Sciatic nerve (tissue), 2 donors: ENCODE measurements around the gene FOXB1. TPM values are rescaled to one million over a fixed set of nuclear protein-coding genes. Genes with fewer than 3 reads are reported as not detected.

Experiments
- ATAC-seq: fragments of 200-7000 bp; cut with Tn5 transposase; one replicate; pipeline ENCODE4 v1.9.1; 2020; ENCODE audit warnings: mild to moderate bottlenecking, moderate library complexity
- DNase-seq: peaks from one replicate; pipeline ENCODE4 v3.0.0-alpha.2; 2020; ENCODE audit warnings: low spot score
- intact Hi-C: fragments of 100-400 bp; cut with DNase I; formaldehyde crosslinking; loops from one replicate; pipeline ENCODE4 v1.14.2; 2022
- total RNA-seq: library from RNA; stranded (reverse); fragmentation: NEBNext Ultra II Directional; extraction: Animal tissue kit (Norgen Biotek cat#: 25700); gene quantifications from one replicate; pipeline ENCODE4 v1.2.1, GENCODE V29; 2021
- donor health status: DM: no; HTN: no; CAD: no.
- donor health status: DM: no; HTN: no; CAD: no.

The FOXB1 gene
- total RNA-seq, result not detected

- DNase-seq, result no peak
- no peak for ATAC-seq
- intact Hi-C loops, result no loop called here
Observed at GRCh38 chr15:60004009-60004845, at the start of gene FOXB1. TSS of gene FOXB1 (plus strand) at chr15:60004311. CDS start at chr15:60004964, 653 bp downstream.

- intact Hi-C loops, result no loop called here
- DNase-seq, result no peak
- no peak for ATAC-seq
Observed at GRCh38 chr15:59958288-59958687, 45.8 kb upstream of the FOXB1 start.

- intact Hi-C loops, result no loop called here
- ATAC-seq (no peak), DNase-seq (no peak)
Observed at GRCh38 chr15:59960318-59960717, 43.8 kb upstream of the FOXB1 start.

GRCh38 chr15:59963322-59963721 lies 40.8 kb upstream of the FOXB1 start:
- intact Hi-C loops, result no loop called here
- ATAC-seq (no peak), DNase-seq (no peak)

- DNase-seq, result no peak
- no peak for ATAC-seq
- intact Hi-C loops, result no loop called here
Observed at GRCh38 chr15:59963925-59964324, 40.2 kb upstream of the FOXB1 start.

- intact Hi-C loops, result no loop called here
- DNase-seq (no peak), ATAC-seq (no peak)
Observed at GRCh38 chr15:59965741-59966140, 38.4 kb upstream of the FOXB1 start.

GRCh38 chr15:59966262-59966661 lies 37.8 kb upstream of the FOXB1 start:
- intact Hi-C loops, result no loop called here
- DNase-seq, result no peak
- ATAC-seq, result no peak

- intact Hi-C loops, result no loop called here
- DNase-seq, result no peak
- no peak for ATAC-seq
Observed at GRCh38 chr15:59968314-59968713, 35.8 kb upstream of the FOXB1 start.

GRCh38 chr15:59972241-59972640 lies 31.9 kb upstream of the FOXB1 start:
- DNase-seq (no peak), ATAC-seq (no peak)
- intact Hi-C loops, result no loop called here

- DNase-seq (no peak), ATAC-seq (no peak)
- intact Hi-C loops, result loop anchor here (5.0 kb wide), 1 partner anchor 111 kb away; no protein-coding TSS in a partner anchor
Observed at GRCh38 chr15:59976480-59977271, 27.4 kb upstream of the FOXB1 start.

- intact Hi-C loops, result loop anchor here (5.0 kb wide), 1 partner anchor 1140 kb away; no protein-coding TSS in a partner anchor
- ATAC-seq, result no peak
Observed at GRCh38 chr15:59991834-59992233, 12.3 kb upstream of the FOXB1 start.

GRCh38 chr15:59993041-59993750 lies 10.9 kb upstream of the FOXB1 start:
- ATAC-seq (no peak), DNase-seq (no peak)
- intact Hi-C loops, result loop anchor here (5.0 kb wide), 1 partner anchor 1139 kb away; no protein-coding TSS in a partner anchor

More at GRCh38 chr15:59991834-59992233, 12.3 kb upstream of the FOXB1 start:
- DNase-seq, result no peak

GRCh38 chr15:59993950-59994401 lies 10.1 kb upstream of the FOXB1 start:
- intact Hi-C loops, result loop anchor here (5.0 kb wide), 1 partner anchor 1138 kb away; no protein-coding TSS in a partner anchor
- no peak for ATAC-seq
- DNase-seq, result no peak

GRCh38 chr15:59994526-59994887 lies 9.6 kb upstream of the FOXB1 start:
- ATAC-seq (no peak), DNase-seq (no peak)
- intact Hi-C loops, result loop anchor here (5.0 kb wide), 1 partner anchor 1138 kb away; no protein-coding TSS in a partner anchor

- ATAC-seq, result no peak
- intact Hi-C loops, result loop anchor here (5.0 kb wide), 1 partner anchor 1137 kb away; no protein-coding TSS in a partner anchor
Observed at GRCh38 chr15:59994888-59995557, 9.1 kb upstream of the FOXB1 start.

GRCh38 chr15:59995568-59996297 lies 8.4 kb upstream of the FOXB1 start:
- DNase-seq, result no peak
- intact Hi-C loops, result no loop called here
- no peak for ATAC-seq

More at GRCh38 chr15:59994888-59995557, 9.1 kb upstream of the FOXB1 start:
- DNase-seq, result no peak

- no peak for DNase-seq
- intact Hi-C loops, result no loop called here
- no peak for ATAC-seq
Observed at GRCh38 chr15:59996298-59997041, 7.6 kb upstream of the FOXB1 start.
